ENCODE data around the gene CNR1. TPM values are rescaled to one million over a fixed set of nuclear protein-coding genes. Genes with fewer than 3 reads are reported as not detected.

CNR1 gene
- total RNA-seq, 1 experiment from 2014 or later: 0.13 TPM

DNA sequence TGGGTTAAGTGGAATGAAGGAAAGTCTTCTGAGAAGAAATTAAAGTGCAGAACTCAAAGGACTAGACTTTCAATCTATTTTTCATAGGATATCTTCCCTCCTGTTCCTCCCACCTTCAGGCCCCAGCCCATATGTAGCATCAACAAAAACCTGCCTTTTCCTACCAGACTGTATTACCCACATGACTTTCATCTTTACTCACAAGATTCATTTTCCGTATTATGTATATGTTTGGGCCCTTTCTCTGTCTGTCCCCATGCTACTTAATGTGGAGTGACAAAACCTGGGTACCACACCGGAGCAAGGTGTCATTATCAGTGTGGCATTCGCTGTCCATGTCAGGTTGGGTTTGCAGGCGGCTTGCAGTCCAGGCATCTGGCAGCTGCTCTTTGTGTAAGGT is 18.8 kb upstream of the CNR1 start:
- H3K27me3 ChIP-seq (ENCODE audit: control insufficient read depth, insufficient read depth, low read length): no peaks in the 10 kb centered on the region
- no peaks in the 10 kb centered on the region for H3K9me3 ChIP-seq (ENCODE audit: control insufficient read depth, insufficient read depth, low read depth, low read length)
- DNase-seq (ENCODE audit: low read depth, low spot score) (no peak), ATAC-seq (no peak)
- no peak overlapping the region for H3K27ac ChIP-seq (ENCODE audit: low read length)
- POLR2A ChIA-PET: no interaction called here
- BruUV-seq (replicated peaks): no TSS peak
- no peak overlapping the region for H3K4me3 ChIP-seq (ENCODE audit: low read depth in 2 of 2, low read length in 2 of 2)
- TF ChIP-seq, protein P1, sequence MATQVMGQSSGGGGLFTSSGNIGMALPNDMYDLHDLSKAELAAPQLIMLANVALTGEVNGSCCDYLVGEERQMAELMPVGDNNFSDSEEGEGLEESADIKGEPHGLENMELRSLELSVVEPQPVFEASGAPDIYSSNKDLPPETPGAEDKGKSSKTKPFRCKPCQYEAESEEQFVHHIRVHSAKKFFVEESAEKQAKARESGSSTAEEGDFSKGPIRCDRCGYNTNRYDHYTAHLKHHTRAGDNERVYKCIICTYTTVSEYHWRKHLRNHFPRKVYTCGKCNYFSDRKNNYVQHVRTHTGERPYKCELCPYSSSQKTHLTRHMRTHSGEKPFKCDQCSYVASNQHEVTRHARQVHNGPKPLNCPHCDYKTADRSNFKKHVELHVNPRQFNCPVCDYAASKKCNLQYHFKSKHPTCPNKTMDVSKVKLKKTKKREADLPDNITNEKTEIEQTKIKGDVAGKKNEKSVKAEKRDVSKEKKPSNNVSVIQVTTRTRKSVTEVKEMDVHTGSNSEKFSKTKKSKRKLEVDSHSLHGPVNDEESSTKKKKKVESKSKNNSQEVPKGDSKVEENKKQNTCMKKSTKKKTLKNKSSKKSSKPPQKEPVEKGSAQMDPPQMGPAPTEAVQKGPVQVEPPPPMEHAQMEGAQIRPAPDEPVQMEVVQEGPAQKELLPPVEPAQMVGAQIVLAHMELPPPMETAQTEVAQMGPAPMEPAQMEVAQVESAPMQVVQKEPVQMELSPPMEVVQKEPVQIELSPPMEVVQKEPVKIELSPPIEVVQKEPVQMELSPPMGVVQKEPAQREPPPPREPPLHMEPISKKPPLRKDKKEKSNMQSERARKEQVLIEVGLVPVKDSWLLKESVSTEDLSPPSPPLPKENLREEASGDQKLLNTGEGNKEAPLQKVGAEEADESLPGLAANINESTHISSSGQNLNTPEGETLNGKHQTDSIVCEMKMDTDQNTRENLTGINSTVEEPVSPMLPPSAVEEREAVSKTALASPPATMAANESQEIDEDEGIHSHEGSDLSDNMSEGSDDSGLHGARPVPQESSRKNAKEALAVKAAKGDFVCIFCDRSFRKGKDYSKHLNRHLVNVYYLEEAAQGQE (IDR thresholded peaks at IDR 0.05; ENCODE audit: insufficient read depth in 1 of 2, low read depth in 2 of 2, low read length in 1 of 2): no peak
- TF ChIP-seq, protein P2, sequence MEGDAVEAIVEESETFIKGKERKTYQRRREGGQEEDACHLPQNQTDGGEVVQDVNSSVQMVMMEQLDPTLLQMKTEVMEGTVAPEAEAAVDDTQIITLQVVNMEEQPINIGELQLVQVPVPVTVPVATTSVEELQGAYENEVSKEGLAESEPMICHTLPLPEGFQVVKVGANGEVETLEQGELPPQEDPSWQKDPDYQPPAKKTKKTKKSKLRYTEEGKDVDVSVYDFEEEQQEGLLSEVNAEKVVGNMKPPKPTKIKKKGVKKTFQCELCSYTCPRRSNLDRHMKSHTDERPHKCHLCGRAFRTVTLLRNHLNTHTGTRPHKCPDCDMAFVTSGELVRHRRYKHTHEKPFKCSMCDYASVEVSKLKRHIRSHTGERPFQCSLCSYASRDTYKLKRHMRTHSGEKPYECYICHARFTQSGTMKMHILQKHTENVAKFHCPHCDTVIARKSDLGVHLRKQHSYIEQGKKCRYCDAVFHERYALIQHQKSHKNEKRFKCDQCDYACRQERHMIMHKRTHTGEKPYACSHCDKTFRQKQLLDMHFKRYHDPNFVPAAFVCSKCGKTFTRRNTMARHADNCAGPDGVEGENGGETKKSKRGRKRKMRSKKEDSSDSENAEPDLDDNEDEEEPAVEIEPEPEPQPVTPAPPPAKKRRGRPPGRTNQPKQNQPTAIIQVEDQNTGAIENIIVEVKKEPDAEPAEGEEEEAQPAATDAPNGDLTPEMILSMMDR (IDR thresholded peaks at IDR 0.05): no peak
- TF ChIP-seq SIN3A (IDR thresholded peaks at IDR 0.05; ENCODE audit: borderline replicate concordance, insufficient read depth, low read depth, low read length) (no peak), POLR2AphosphoS5 (IDR thresholded peaks at IDR 0.05; ENCODE audit: low read depth, low read length) (no peak), TCF7L2 (IDR thresholded peaks at IDR 0.05; ENCODE audit: low read depth, low read length) (no peak)
- intact Hi-C loops (cut with micrococcal nuclease; ENCODE audit: unreplicated experiment) (no loop called here), in situ Hi-C loops (cut with HindIII; ENCODE audit: low pct_unique_long_range_greater_than_20kb, low sequenced_read_pairs) (no loop called here)
- CTCF ChIA-PET: no interaction called here
- H3K4me1 ChIP-seq (ENCODE audit: control insufficient read depth, insufficient read depth, low read length): no peaks in the 10 kb centered on the region
- H3K36me3 ChIP-seq (ENCODE audit: control insufficient read depth, insufficient read depth, low read length): no peaks in the 10 kb centered on the region

DNA sequence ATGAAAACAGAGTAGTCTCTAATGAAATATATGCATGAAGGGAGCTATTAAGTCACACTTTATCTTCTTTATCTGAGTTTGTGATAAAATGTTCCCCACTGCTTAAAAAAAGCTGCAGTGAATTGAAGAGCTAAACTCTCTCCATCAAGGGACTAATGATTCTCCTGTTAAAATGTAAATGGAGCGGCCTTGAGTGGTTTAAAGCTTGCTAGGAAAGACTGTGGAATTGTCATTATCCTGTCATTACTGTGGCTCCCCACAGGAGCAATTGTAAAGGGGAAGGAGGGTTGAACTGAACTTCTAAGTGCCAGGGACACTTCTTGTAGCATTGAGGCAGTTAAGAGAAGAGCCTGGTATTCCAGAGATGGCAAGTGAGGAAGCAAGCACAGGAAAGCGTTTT is 17.3 kb upstream of the CNR1 start:
- ChIA-PET POLR2A (no interaction called here), CTCF (no interaction called here)
- DNase-seq (ENCODE audit: low read depth, low spot score) (no peak), ATAC-seq (no peak)
- BruUV-seq (replicated peaks): no TSS peak
- Histone ChIP-seq H3K27me3 (ENCODE audit: control insufficient read depth, insufficient read depth, low read length) (no peaks in the 10 kb centered on the region), H3K27ac (ENCODE audit: low read length) (no peak overlapping the region), H3K4me1 (ENCODE audit: control insufficient read depth, insufficient read depth, low read length) (no peaks in the 10 kb centered on the region), H3K36me3 (ENCODE audit: control insufficient read depth, insufficient read depth, low read length) (no peaks in the 10 kb centered on the region), H3K4me3 (ENCODE audit: low read depth in 2 of 2, low read length in 2 of 2) (no peak overlapping the region), H3K9me3 (ENCODE audit: control insufficient read depth, insufficient read depth, low read depth, low read length) (no peaks in the 10 kb centered on the region)
- intact Hi-C loops (cut with micrococcal nuclease; ENCODE audit: unreplicated experiment) (no loop called here), in situ Hi-C loops (cut with HindIII; ENCODE audit: low pct_unique_long_range_greater_than_20kb, low sequenced_read_pairs) (no loop called here)
- TF ChIP-seq, protein P2 (IDR thresholded peaks at IDR 0.05): no peak
- TF ChIP-seq SIN3A (IDR thresholded peaks at IDR 0.05; ENCODE audit: borderline replicate concordance, insufficient read depth, low read depth, low read length): no peak
- TF ChIP-seq, protein P1 (IDR thresholded peaks at IDR 0.05; ENCODE audit: insufficient read depth in 1 of 2, low read depth in 2 of 2, low read length in 1 of 2): no peak
- no peak for TF ChIP-seq POLR2AphosphoS5 (IDR thresholded peaks at IDR 0.05; ENCODE audit: low read depth, low read length)
- TF ChIP-seq TCF7L2 (IDR thresholded peaks at IDR 0.05; ENCODE audit: low read depth, low read length): no peak
